Measurements from ENCODE around the gene CSNK1G2. TPM values are rescaled to one million over a fixed set of nuclear protein-coding genes. Genes with fewer than 3 reads are reported as not detected.

Gene CSNK1G2
- total RNA-seq, 2 donors from 2014 or later, result 29.0 to 35.8 TPM

DNA sequence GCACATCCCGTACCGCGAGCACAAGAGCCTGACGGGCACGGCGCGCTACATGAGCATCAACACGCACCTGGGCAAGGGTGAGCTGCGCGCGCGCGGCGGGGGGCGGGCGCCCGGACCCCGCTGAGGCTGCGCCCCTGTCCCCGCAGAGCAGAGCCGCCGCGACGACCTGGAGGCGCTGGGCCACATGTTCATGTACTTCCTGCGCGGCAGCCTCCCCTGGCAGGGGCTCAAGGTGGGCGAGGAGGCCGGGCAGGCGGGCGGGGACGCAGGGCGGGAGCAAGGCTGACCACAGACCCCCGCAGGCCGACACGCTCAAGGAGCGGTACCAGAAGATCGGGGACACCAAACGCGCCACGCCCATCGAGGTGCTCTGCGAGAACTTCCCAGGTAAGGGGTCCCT, 38.0 kb downstream of the CSNK1G2 start:
- Histone ChIP-seq H3K27me3 (no peaks in the 10 kb centered on the region), H3K27ac (no peak overlapping the region), H3K4me3 (no peak overlapping the region), H3K4me1 (no peaks in the 10 kb centered on the region), H3K36me3 (peaks cover 46% of the 10 kb centered on the region), H3K9me3 (no peaks in the 10 kb centered on the region)
- DNase-seq (ENCODE audit: low spot score), result no peak
- TF ChIP-seq, protein P1, sequence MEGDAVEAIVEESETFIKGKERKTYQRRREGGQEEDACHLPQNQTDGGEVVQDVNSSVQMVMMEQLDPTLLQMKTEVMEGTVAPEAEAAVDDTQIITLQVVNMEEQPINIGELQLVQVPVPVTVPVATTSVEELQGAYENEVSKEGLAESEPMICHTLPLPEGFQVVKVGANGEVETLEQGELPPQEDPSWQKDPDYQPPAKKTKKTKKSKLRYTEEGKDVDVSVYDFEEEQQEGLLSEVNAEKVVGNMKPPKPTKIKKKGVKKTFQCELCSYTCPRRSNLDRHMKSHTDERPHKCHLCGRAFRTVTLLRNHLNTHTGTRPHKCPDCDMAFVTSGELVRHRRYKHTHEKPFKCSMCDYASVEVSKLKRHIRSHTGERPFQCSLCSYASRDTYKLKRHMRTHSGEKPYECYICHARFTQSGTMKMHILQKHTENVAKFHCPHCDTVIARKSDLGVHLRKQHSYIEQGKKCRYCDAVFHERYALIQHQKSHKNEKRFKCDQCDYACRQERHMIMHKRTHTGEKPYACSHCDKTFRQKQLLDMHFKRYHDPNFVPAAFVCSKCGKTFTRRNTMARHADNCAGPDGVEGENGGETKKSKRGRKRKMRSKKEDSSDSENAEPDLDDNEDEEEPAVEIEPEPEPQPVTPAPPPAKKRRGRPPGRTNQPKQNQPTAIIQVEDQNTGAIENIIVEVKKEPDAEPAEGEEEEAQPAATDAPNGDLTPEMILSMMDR (IDR thresholded peaks at IDR 0.05), result no peak

GRCh38 chr19:1979642-1980041, 38.7 kb downstream of the CSNK1G2 start:
- TF ChIP-seq, protein P1 (IDR thresholded peaks at IDR 0.05), result no peak
- Histone ChIP-seq H3K4me3 (no peak overlapping the region), H3K27ac (no peak overlapping the region), H3K36me3 (peaks cover 46% of the 10 kb centered on the region), H3K27me3 (no peaks in the 10 kb centered on the region), H3K4me1 (no peaks in the 10 kb centered on the region), H3K9me3 (no peaks in the 10 kb centered on the region)
- no peak for DNase-seq (ENCODE audit: low spot score)

- TF ChIP-seq, protein P1 (IDR thresholded peaks at IDR 0.05), result no peak
- Histone ChIP-seq H3K4me3 (no peak overlapping the region), H3K4me1 (no peaks in the 10 kb centered on the region), H3K36me3 (peaks cover 43% of the 10 kb centered on the region), H3K9me3 (no peaks in the 10 kb centered on the region), H3K27me3 (no peaks in the 10 kb centered on the region), H3K27ac (no peak overlapping the region)
- DNase-seq (ENCODE audit: low spot score), result no peak
These were observed 39.3 kb downstream of the CSNK1G2 start for GRCh38 chr19:1980091-1980808.

GRCh38 chr19:1980809-1981181, 39.8 kb downstream of the CSNK1G2 start:
- Histone ChIP-seq H3K4me3 (no peak overlapping the region), H3K36me3 (peaks cover 46% of the 10 kb centered on the region), H3K4me1 (no peaks in the 10 kb centered on the region), H3K27me3 (no peaks in the 10 kb centered on the region), H3K9me3 (no peaks in the 10 kb centered on the region), H3K27ac (no peak overlapping the region)
- TF ChIP-seq, protein P1 (IDR thresholded peaks at IDR 0.05), result no peak
- DNase-seq (ENCODE audit: low spot score), result no peak

- H3K27me3 ChIP-seq, result no peaks in the 10 kb centered on the region
- H3K36me3 ChIP-seq, result peaks cover 51% of the 10 kb centered on the region
- H3K27ac ChIP-seq, result no peak overlapping the region
- H3K9me3 ChIP-seq, result no peaks in the 10 kb centered on the region
- H3K4me1 ChIP-seq, result no peaks in the 10 kb centered on the region
- no peak overlapping the region for H3K4me3 ChIP-seq
- no peak for DNase-seq (ENCODE audit: low spot score)
- TF ChIP-seq, protein P1 (IDR thresholded peaks at IDR 0.05), result no peak
These were observed 40.3 kb downstream of the CSNK1G2 start for GRCh38 chr19:1981253-1981652.

DNA sequence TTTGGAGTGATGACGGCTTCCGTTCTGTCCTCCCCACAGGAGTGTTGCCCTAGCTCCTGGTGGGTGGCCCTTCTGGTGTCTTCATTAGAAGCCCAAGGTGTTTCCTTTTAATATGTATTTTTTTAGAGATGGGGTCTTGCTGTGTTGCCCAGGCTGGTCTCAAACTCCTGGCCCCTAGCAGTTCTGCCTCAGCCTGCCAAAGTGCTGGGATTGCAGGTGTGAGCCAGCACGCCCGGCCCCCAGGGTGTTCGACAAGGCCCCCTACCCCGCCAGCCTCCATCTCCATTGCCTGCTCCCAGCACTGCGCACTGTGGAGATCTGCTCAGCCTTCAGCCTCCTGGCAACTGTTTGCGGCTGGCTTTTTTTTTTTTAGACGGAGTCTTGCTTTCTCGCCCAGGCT, 43.4 kb downstream of the CSNK1G2 start:
- DNase-seq (ENCODE audit: low spot score), result no peak
- Histone ChIP-seq H3K9me3 (no peaks in the 10 kb centered on the region), H3K4me1 (no peaks in the 10 kb centered on the region), H3K27me3 (no peaks in the 10 kb centered on the region), H3K27ac (no peak overlapping the region), H3K4me3 (no peak overlapping the region), H3K36me3 (peaks cover 72% of the 10 kb centered on the region)
- TF ChIP-seq, protein P1 (IDR thresholded peaks at IDR 0.05), result no peak

Data from right atrium auricular region (tissue), 2 donors.